ENCODE data around the gene HSPB9.

GRCh38 chr17:42118545-42118944 lies 4.1 kb upstream of the HSPB9 start:
- TF ChIP-seq CTCF (IDR thresholded peaks at IDR 0.05; ENCODE audit: low read depth, low read length) = peak; percentile 53
- TF ChIP-seq POLR2A (IDR thresholded peaks at IDR 0.05; ENCODE audit: extremely low read depth, insufficient read length) = no peak
- no peak for TF ChIP-seq MAX (IDR thresholded peaks at IDR 0.05; ENCODE audit: low read depth, low read length)

Data from NB4 (cell line).